Brain microvascular endothelial cell (primary cell): ENCODE results near the gene MYL3.

Experiments used
- DNase-seq: peaks from one replicate; pipeline ENCODE4 v3.0.0-alpha.2; 2020
- H3K27ac ChIP-seq: fragments of 250-450 bp; sonication (Bioruptor Pico); 2 replicates; pipeline ENCODE4 v1.5.1; 2020; ENCODE audit warnings: mild to moderate bottlenecking, moderate library complexity
- H3K27me3 ChIP-seq: fragments of 250-450 bp; sonication (Bioruptor Pico); replicated peaks from 2 replicates; pipeline ENCODE4 v1.5.1; 2020; ENCODE audit warnings: mild to moderate bottlenecking
- H3K36me3 ChIP-seq: fragments of 250-450 bp; sonication (Bioruptor Pico); replicated peaks from 2 replicates; pipeline ENCODE4 v1.5.1; 2020; ENCODE audit warnings: mild to moderate bottlenecking
- H3K4me3 ChIP-seq: 2 replicates; pipeline ENCODE4 v1.5.1; 2011; ENCODE audit warnings: low read depth, mild to moderate bottlenecking, control low read depth, low read length, moderate library complexity
- in situ Hi-C: cut with HindIII; loops from 2 replicates; pipeline ENCODE4 v1.10.0; 2017; ENCODE audit warnings: low sequenced_read_pairs, low pct_ligation_motif_present
- TF ChIP-seq, protein P1 (sequence below): IDR thresholded peaks from 2 replicates; pipeline ENCODE4 v1.5.1; 2011; ENCODE audit warnings: low read depth, mild to moderate bottlenecking, moderate library complexity, low read length, control low read depth, inconsistent platforms; ENCODE audit errors: missing control alignments

The MYL3 gene

DNA sequence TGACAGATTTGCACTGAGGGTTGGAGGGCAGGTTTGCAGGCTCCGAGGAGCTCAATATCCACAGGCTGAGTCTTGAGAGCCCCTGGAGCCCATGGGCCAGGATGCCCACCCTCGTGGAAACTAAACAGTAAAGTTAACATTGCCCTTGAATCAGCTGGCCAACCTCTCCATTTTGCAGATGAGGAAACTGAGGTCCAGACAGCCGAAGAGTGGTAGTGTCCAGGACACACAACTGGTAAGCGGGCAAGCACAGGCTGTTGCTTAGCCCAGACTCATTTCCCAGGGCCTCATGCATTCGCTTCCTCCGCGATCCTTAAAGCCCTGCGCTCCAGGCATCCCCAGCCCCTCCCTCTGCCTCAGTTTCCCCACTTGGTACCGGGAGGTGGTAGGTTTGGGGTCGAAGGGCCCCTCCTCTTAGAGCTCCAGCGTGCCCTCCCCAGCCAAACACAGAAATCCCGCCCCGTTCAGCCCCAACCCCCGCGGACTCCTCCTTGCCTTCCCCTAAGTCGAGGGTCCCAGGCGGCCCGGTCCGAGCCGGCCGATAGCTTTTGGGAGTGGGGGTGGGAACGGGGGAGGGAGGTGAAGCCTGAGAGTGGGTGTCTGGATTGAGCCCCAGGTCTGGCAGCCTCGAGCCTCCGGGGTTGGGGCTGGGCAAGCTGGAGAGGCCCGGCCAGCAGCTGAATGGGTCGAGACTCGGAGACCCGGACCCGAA is 17.8 kb upstream of the MYL3 start:
- Histone ChIP-seq H3K27me3 (peaks cover 38% of the 10 kb centered on the region), H3K27ac (no peak overlapping the region), H3K4me3 (no peak overlapping the region), H3K36me3 (no peaks in the 10 kb centered on the region)
- TF ChIP-seq, protein P1, sequence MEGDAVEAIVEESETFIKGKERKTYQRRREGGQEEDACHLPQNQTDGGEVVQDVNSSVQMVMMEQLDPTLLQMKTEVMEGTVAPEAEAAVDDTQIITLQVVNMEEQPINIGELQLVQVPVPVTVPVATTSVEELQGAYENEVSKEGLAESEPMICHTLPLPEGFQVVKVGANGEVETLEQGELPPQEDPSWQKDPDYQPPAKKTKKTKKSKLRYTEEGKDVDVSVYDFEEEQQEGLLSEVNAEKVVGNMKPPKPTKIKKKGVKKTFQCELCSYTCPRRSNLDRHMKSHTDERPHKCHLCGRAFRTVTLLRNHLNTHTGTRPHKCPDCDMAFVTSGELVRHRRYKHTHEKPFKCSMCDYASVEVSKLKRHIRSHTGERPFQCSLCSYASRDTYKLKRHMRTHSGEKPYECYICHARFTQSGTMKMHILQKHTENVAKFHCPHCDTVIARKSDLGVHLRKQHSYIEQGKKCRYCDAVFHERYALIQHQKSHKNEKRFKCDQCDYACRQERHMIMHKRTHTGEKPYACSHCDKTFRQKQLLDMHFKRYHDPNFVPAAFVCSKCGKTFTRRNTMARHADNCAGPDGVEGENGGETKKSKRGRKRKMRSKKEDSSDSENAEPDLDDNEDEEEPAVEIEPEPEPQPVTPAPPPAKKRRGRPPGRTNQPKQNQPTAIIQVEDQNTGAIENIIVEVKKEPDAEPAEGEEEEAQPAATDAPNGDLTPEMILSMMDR = no peak
- in situ Hi-C loops = no loop called here
- DNase-seq = no peak

DNA sequence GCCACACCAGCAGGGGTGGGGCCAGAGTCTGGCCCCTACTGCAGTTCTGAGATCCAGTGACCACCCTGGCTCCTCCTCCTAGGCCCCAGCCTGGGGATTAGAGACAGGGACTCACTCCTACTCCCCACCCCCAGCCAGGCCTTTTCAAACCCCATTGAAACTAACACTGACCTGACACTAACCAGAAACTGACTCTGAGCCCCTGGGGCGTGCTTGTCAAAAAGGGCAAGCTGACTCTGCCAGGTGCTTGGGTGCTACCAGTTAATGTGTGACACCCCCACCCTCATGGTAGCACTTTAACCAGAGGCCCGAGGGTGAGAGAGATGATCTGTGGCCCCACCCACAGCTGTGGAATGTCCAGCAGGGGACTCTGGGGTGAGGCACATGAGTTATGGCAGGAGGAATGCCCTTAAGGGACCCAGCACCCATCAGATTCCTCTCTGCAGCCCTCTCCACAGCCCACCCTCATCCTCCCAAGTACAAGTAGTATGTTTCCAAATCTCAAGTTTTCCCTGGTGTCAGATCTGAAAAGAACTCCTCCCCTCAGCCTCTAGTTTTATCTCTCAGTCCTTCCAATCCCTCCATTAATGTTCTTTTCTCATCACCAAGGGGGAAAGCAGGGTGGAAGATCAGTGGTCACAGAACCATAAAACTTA is 15.7 kb upstream of the MYL3 start:
- peaks cover 22% of the 10 kb centered on the region for H3K27me3 ChIP-seq
- H3K36me3 ChIP-seq = no peaks in the 10 kb centered on the region
- no peak overlapping the region for H3K4me3 ChIP-seq
- DNase-seq = no peak
- TF ChIP-seq, protein P1 = no peak
- in situ Hi-C loops = no loop called here
- H3K27ac ChIP-seq = no peak overlapping the region

DNA sequence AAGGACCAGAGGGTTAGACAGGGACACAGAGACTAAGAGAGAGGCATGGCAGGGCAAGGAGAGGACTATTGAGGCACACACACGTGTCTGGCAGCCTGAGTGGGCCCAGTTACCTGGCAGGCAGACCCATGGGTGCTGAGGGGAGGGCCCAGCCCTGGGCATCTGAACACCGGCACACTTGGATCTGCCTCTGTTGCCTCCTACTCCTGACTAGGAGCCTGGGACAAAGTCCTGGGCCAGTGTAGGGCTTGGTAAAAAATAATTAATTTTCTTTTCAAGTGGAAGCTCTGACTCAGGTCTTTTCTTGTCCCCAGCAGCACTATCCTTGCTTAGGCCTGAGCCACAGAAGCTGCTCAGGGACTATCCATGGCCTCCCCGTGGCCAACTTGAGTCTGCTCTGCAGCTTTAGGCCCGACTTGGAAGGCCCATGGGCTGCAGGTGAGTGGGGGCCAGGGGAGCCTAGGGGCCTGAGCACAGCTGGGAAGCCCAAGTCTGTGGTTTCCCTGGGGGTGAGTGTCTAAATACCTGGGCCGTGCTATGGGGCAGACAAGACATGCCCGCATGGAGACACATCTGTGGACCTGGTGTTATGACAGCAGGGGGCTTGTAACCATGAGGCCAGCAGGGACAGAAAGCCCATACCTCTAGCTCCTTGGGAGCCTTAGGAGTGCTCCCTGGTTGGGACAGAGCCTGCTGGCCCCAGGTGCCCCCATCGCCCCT is 14.3 kb upstream of the MYL3 start, which contains the start of gene PTH1R:
TSS of gene PTH1R (plus strand) at position 316 of the 720 bp plus-strand sequence. CDS start 5,839 bp downstream, outside the sequence.
- in situ Hi-C loops = no loop called here
- Histone ChIP-seq H3K27me3 (peaks cover 13% of the 10 kb centered on the region), H3K4me3 (no peak within 1 kb of the TSS), H3K36me3 (no peaks in the 10 kb centered on the region), H3K27ac (no peak within 1 kb of the TSS)
- TF ChIP-seq, protein P1 = no peak
- no peak for DNase-seq

DNA sequence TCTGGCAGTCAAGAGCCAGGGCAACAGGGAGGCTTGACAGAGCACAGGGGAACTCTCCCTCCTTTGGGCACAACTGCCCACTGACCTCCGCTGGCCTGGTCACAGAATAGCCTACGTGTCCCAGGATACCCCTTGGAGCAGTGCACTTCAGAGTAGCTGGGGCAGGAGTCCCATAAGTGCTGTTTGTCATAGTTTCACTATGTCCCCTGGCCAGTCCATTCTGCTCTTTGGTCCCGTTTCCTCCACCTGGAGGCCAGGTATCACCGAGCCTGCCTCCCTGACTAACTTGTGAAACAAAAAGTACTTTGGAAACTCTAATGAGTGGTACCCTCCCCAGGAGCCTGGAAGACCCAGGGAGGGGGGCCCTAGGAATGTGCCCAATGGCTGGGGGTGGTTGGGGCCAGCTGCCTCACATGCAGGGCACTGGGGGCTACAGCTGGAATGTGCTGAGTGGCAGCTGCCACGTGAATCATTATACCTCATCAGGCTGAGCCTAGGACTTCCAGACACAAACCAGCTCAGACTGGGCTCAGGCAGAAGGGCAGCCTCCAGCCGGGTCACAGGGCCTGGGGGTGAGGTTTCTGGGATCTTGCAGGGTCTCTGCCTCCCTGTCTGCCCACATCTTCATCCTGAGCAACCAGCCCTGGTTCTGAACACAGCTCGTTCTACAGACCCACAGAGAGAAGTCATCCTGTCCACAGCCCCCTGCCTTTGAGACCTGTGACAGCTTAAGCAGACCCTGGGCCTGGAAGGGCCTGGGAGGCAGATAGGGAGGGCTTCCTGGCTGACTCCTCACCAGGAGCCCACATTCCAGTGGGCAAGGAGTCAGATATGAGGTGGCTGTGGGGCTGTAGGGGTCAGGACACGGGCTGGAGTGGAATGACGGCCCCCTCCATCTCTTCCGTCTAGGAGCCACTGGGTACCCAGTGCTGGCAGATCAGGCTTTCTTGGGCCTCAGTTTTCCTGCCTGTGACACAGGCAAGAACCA is 13.4 kb upstream of the MYL3 start:
- in situ Hi-C loops = no loop called here

DNA sequence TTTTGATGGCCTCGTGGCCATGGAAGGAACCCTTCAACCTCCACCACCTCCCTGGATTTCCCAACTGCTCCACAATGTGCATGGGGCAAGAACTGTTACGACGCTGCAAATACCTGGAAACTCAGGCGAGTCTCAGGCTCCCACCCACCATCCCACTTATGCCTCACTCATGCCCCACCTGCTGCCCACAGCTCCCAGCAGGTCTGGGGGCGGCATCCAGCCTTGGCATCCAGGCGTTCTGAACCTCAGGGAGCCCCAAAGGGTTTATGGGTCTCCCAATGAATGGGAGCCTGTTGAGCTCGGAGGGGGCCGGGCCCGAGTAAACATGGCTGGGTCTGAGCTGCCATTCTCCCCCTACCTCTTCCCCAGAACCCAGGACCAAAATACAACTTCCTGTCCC is 12.3 kb upstream of the MYL3 start:
- Histone ChIP-seq H3K36me3 (no peaks in the 10 kb centered on the region), H3K27me3 (no peaks in the 10 kb centered on the region), H3K27ac (no peak overlapping the region), H3K4me3 (no peak overlapping the region)
- in situ Hi-C loops = no loop called here
- TF ChIP-seq, protein P1 = no peak
- no peak for DNase-seq

More for the DNA sequence above, 13.4 kb upstream of the MYL3 start:
- Histone ChIP-seq H3K4me3 (no peak overlapping the region), H3K27me3 (peaks cover 5% of the 10 kb centered on the region), H3K36me3 (no peaks in the 10 kb centered on the region), H3K27ac (no peak overlapping the region)
- DNase-seq = no peak
- TF ChIP-seq, protein P1 = no peak
